Central memory CD4-positive, alpha-beta T cell (primary cell): ENCODE data around the gene OSBP2.

ENCODE experiments used
- DNase-seq: peaks from one replicate; pipeline ENCODE4 v3.0.0; 2022

Gene OSBP2

DNA sequence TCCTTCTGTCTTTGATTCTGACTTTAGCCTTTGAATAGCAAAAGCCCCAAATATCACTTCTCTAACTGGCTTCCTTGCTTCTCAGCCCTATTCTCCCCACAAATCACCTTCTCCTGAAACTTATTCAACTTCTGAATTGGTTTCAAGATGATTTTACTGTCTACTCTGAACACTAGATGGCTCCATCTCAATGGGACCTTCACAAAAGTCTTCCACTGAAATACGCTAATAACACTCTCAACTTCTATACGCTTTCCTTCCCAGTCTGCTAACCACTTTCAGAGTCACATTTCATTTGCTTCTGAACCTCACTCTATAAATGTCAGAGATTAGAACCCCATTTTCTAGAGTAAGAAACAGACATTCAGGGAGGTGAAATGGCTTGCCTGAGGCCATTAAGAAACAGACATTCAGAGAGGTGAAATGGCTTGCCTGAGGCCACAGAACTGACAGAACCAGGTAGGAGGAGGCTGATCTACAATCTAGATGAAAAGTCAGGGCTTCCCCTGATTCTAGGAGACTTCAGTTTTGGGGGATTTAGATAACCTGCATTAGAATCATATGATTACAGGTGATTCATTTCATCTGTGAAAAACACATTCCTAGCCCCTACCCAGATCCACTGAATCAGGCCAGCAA is 253.3 kb downstream of the OSBP2 start:
- DNase-seq, result peak; percentile 25

DNA sequence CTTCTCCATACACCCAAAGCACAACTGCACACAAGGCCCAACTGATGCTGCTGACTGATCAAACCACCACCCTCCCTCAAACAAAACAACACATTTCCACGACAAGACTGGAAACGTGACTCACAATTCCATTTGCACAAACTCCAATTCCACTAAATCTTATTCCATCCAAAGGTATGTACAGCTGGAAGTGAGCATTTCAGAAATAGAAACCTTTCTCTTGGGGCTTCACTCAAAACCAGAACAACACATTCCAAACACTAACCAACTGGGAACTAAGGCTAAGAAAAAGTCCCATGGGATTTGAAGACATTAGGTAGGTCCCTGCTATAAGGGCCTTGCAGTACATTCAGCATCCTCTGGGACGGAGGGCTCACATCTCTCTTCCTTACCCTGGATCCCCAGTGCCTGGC is 254.3 kb downstream of the OSBP2 start:
- no peak for DNase-seq

DNA sequence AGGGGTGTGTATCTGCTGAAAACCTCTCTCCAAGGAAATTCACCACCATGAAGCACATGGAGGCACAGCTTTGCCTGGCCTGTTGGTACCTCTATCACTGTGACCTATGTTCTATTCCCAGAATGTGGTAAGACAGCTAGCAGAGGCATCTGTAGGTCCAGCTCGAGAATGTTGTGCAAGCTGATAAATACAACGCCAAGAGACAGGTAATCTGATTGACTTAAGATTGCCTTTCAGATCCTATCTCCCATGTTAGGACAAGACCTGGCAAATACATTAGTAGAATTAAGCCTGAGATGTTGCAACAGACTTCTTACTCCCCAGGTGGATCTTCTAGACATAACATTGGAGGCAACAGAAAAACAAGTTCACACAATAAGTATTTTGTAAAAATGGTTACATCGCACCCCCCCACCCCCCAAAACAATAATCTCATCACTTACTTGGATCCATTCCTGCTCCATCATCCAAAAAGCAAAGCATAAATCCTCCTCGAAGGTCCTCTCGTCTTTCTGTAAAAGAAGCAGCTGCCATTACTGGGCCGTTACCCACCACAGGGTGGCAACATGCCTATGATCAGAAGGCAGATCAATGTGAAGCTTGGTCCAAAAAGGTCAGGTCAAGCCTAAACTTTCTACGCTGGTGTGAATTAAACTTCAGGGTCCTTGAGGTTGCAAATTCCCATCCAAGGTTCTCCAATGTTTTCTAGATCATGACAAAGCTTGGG is 255.4 kb downstream of the OSBP2 start:
- DNase-seq, result no peak

DNA sequence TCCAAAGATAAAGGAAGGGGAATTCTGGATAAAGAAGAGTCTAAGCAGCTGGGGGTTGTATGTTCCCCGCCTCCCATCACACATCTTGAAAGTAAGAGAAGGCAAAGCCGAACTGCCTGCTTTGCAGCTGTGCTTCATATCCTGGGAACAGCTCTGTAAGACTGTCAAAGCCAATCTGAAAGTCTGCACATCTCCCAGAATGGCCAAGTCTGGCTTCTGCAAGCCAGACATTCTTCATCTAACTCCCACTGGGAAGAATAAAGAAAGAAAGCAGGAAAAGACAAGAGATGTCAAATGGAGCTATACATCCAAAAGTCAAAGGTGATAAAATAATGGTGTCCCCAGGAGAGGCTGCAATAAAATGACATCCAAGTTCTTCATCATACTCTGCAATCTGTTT is 258.5 kb downstream of the OSBP2 start:
- DNase-seq, result no peak

DNA sequence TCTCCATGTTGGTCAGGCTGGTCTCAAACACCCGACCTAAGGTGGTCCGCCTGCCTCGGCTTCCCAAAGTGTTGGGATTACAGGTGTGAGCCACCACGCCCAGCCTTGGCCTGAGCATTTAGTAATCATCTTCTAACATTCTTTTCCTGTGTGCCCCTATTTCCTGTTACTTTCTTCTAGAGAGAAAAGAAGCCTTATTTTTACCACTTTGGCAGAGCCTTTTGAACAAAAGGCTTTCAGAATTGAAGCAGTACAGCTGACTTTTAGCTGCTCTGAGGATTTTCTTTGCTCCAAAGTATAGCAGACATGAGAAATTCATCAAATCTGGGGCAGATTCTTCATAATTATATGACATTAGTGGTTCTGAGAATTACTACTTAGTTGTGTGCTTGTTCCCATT is 260.5 kb downstream of the OSBP2 start:
- no peak for DNase-seq
